NCI-H2107 treated with DMSO at 0.1 percent for 48 hours (cell line): ENCODE results near the gene MPV17.
"Not testable (repeated sequence)": the region's sequence is repeated elsewhere in the genome, so short reads cannot be mapped to it uniquely, and the experiment has no call there.

Experiments
- DNase-seq: peaks from one replicate; lab custom pipeline; 2025; ENCODE audit not compliant: unreplicated experiment; lab: John Stamatoyannopoulos, UW

Gene MPV17

DNA sequence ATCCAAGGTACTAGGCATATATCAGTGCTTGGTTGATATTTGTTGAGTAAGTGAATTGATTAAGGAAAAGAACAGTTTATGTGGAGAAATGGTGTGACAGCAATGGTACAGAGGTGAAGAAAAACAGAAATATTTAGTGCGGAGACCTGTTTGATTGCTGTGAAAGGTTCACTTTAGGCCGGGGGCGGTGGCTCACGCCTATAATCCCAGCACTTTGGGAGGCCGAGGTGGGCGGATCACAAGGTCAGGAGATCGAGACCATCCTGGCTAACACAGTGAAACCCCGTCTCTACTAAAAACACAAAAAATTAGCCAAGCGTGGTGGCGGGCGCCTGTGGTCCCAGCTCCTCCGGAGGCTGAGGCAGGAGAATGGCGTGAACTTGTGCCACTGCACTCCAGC, 54.6 kb downstream of the MPV17 start:
- DNase-seq: not testable (repeated sequence)

DNA sequence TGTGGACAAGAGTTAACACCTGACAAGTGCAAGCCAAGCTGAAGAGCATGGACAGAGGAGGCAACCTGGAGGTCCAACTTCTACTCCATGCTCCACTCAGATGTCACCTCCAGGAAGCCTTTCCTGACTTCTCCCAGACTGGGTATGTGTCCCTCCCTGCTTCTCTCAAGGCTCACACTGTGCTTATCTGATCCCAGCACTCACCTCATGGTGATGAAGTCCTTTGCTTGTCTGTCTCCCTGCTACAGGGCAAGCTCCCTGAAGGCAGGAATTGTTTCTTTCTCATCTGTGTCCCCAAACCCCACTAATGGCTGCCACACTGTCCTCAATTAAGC, 57.4 kb downstream of the MPV17 start:
- no peak for DNase-seq

DNA sequence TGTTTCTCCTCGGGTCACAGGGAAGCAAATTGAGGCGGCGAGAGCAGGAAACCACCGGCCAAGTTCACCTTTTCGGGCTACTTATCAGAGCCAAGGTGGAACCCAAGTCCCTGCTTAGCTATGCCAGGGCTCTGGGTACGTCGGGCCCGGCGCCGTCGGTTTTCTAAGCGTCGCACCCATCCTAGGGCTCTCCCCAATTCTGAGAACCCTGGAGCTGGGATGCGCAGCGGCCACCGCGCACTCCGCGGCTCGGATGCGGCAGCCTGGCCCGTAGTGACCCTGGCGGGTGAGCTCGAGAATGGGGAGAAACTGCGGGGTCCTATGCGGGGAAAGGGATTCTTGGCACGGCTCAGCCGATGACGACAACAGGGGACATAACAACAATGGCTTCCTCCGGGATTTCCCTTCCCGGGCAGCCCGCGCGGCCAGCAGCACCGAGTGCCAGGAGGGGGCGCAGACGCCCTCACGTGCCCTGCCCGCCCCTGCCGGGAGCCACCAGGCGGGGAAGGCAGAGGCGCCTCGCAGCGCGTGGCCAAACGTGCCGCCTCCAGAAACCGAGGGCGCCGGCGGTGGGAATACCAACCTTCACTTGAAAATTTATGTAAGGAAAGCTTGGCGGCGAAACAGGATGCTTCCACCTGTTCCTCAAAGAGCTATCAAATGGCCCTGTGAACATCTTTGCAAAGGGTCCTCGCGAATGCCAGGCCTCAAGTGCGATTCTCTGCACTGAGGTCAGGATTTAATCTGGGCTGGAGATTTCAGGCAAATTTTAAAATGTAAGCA, 58.0 kb downstream of the MPV17 start:
- peak; percentile 56 for DNase-seq

DNA sequence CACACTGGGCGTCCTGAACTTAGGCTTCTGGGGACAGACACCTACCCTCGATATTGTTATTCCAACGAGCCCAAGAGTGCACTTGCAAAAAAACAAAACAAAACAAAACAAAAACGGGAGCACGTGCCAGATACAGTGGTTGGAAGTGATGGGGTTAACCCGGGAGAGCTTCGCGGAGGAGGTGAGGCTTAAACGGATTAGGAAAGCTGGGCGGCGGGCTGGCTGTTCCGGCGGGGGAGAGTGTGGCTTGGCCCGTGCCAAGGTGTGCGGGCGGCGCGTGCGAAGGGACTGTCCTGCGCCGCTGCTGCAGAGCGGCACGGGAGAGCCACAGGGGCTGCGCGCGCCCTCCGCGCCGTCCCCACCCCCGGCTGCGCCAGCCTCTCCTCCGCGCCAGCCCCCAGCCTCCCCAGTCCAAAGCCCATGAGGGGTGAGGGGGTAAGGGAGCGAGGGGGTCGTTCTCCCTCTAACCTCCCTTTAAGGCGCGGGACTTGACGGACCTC, 58.6 kb downstream of the MPV17 start:
- DNase-seq: no peak

DNA sequence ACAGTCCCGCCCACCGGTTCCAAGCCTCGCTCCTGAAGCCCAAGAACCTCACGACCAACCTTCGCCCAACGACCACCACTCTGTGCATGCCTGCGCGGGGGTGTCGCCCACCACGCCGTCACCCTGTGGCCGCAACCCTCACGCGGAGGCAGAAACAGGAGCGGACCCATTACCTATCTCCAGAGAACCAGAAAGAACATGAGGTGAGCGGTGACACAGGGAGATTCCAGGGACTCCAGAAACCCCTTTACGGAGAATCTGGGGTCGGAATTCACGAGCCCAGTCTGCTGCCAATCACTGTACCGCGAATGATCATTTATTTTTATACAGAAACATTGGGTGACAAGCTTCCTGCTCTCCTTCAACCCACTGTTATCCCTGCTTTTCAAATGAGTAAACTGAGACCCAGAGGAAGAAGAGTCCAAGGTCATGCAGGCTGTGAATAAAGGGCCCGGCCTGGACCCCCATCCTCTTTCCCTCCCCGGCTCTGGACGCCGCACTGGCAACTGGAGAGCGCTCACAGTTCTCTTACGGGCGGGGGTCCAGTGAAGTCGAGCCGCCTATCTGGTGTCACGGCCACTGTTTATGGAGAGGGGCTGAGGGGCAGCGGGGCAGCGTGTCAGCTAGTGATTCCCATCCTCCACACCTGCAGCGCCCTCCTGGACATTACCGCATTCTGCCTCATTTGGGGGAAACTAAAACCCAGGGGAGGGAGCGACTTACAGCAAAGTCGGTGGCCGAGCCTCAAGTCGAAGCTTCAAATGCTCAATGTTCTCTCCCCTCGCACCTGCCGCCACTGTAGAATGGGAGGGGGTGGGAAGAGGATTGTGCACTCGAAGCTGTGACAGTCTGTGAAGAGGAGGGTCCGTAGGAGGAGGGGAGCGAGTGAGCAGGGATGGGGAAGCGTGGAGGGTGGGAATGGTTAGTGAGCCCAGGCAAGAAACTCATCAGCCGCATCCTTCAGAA, 59.3 kb downstream of the MPV17 start:
- no peak for DNase-seq

DNA sequence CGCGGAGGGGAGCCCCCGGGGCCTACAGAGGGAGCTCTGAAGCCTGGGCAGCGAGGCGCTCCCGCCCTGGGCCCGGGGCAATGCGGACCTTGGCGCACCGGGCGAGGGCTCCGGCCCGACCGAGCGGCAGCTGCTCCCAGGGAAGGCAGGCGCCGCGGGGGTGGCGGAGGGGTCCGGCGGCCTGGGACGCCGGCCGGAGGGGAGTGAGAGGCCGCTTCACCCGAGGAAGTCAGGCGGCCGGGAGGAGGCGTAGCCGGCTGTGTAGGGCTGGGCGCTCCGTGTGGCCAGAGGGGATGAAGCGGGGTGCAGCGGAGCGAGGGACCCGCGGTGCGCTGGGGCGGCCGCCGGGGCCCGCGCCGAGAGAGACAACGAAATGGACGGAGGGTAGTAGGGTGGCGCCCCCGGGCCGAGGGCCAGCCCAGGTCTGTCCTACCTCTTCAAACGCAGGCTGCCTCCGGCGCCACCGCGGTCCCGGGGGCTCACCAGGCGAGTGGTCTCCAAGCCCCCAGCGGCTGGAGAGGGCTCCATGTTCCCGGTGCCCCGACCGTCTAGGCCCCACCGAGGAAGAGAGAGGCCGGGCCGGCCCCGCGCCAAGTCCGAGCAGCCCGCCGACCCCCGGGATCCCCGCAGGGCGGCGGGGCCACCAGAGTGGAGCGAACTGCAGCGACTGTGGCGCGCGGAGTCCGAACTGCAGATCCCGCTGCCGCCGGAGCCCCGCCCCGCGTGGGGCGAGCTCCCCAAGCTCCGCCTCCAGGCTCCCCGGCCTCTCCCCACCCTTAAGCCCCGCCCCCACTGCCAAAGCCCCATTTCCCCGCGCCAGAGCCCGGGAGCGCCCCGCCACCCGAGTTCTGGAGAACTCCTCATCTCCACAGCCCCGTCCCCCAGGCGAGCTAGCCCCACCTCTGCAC, 60.3 kb downstream of the MPV17 start, which contains the start of gene SLC30A3:
TSS of gene SLC30A3 (minus strand) at position 669 of the 908 bp plus-strand sequence. CDS start at position 528, 141 bp downstream.
- no peak for DNase-seq

DNA sequence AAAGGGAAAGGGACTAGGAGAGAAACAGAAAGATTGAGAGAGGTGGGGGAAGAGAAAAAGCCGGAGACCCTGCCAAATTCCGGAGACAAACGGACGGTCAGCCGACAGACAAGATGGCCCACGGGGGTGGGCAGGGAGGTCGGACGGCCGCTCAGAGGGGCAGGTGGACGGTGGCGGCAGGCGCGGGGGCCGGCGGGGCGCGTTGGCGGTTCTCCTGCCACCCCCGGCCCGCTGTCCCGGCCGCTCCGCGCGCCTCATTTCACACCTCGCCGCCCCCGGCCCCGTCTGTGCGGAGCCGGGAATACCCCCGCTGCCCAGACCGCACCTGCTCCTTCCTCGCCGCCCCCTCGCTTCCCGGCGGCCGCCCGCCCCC, 61.0 kb downstream of the MPV17 start:
- DNase-seq: no peak

DNA sequence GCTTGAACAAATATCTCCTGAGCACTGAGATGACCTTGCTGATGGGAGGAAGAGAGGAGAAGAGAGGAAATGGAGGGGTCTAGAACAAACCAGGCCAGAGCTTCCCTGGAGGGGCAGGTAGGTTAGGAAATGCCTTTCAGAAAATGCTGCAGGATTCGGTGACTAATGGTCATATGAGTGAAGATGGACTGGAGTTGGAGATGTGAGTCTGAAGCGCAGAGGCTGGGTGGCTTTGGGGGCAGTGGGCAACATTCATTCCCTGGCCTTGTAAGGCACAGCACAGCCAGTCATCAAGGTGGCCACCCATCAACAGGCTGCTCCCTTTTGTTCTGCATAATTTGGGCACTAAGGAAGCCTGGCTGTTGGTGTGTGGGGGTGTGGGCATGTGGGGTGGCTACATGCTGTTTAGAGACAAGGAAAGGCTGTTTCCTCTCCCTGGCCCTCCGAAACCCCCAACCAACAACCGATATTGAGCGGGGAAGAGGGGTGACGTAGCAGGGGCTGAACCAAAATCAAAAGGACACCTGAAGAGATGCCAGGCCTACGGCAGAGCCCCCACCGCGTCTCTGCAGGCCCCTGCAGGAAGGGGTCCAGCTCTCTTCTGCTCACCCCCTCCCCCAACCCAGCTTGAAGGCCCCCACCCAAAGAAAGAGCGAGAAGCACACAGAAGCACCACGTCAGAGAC, 61.5 kb downstream of the MPV17 start:
- no peak for DNase-seq
